HUES64 (cell line): ENCODE measurements around the gene IL1RL2.

Experiments
- H3K27ac ChIP-seq: 2 replicates; pipeline ENCODE4 v1.7.0; 2013; ENCODE audit warnings: low read depth, low read length, inconsistent platforms
- H3K27me3 ChIP-seq: 2 replicates; pipeline ENCODE4 v1.6.1; 2013; ENCODE audit warnings: mild to moderate bottlenecking, low read length; ENCODE audit not compliant: insufficient read depth
- H3K36me3 ChIP-seq: 2 replicates; pipeline ENCODE4 v1.6.1; 2013; ENCODE audit warnings: mild to moderate bottlenecking, low read length; ENCODE audit not compliant: insufficient read depth
- H3K4me1 ChIP-seq: 2 replicates; pipeline ENCODE4 v1.6.1; 2013; ENCODE audit warnings: mild to moderate bottlenecking, low read length, moderate library complexity; ENCODE audit not compliant: insufficient read depth
- H3K4me3 ChIP-seq: 2 replicates; pipeline ENCODE4 v1.5.1; 2013; ENCODE audit warnings: mild to moderate bottlenecking, low read length, moderate library complexity
- H3K9ac ChIP-seq: 2 replicates; pipeline ENCODE4 v1.6.1; 2013; ENCODE audit warnings: mild to moderate bottlenecking, low read depth, low read length
- H3K9me3 ChIP-seq: 2 replicates; pipeline ENCODE4 v1.6.1; 2013; ENCODE audit warnings: low read depth, low read length; ENCODE audit not compliant: insufficient read depth
- WGBS: fragments of 150-250, 120-280 bp; methylation state at CpG from one replicate; pipeline ENCODE4 v1.1.7; 2013; ENCODE audit warnings: missing lambda C conversion rate; 5-methylcytosine and 5-hydroxymethylcytosine counted together

IL1RL2 gene

GRCh38 chr2:102145107-102145506, 41.7 kb upstream of the IL1RL2 start:
- H3K9me3 ChIP-seq: peaks cover 6% of the 10 kb centered on the region; the same call in 1 of the 2 replicates
- H3K4me1 ChIP-seq: 0 out of 2 replicates have a peak, but pooled peaks cover 4% of the 10 kb centered on the region
- WGBS: 98% methylated on average over 4 of the region's 4 CpGs
- H3K4me3 ChIP-seq: no peak overlapping the region
- peaks cover 37% of the 10 kb centered on the region for H3K27me3 ChIP-seq
- no peak overlapping the region for H3K27ac ChIP-seq
- no peak overlapping the region for H3K9ac ChIP-seq
- H3K36me3 ChIP-seq: no peaks in the 10 kb centered on the region

GRCh38 chr2:102145934-102146333, 40.9 kb upstream of the IL1RL2 start:
- 92% methylated on average over 4 of the region's 4 CpGs for WGBS
- 0 out of 2 replicates have a peak, but pooled peaks cover 4% of the 10 kb centered on the region for H3K4me1 ChIP-seq

DNA sequence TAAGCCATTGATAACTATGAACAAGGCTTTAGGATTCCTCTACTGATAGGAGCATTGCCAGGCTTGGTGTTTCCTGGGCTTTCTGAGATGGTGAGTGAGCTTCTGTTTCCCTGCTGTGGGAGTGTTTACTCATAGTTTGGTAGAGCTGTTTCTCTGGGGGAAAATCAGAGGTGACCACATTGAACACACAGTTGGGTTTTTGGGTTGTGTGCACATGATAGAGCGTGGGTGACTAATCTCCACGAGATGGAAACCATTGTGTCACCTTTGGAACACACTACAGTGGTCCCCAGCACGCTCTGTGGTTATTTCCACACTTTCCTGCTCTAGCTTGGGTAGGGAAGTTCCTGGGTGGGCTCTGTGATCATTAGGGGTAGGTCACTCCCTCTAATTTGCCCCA, 38.9 kb upstream of the IL1RL2 start:
- Histone ChIP-seq H3K4me1 (no peaks in the 10 kb centered on the region), H3K4me3 (no peak overlapping the region), H3K9ac (no peak overlapping the region), H3K27me3 (peaks cover 11% of the 10 kb centered on the region), H3K27ac (no peak overlapping the region), H3K9me3 (peaks cover 6% of the 10 kb centered on the region; the same call in 1 of the 2 replicates), H3K36me3 (no peaks in the 10 kb centered on the region)
- 86% methylated on average over 3 of the region's 3 CpGs for WGBS

More at GRCh38 chr2:102145934-102146333, 40.9 kb upstream of the IL1RL2 start:
- H3K27ac ChIP-seq: no peak overlapping the region
- H3K27me3 ChIP-seq: peaks cover 30% of the 10 kb centered on the region
- H3K9ac ChIP-seq: no peak overlapping the region
- H3K36me3 ChIP-seq: no peaks in the 10 kb centered on the region
- peaks cover 6% of the 10 kb centered on the region; the same call in 1 of the 2 replicates for H3K9me3 ChIP-seq
- H3K4me3 ChIP-seq: no peak overlapping the region

- peaks cover 6% of the 10 kb centered on the region; the same call in 1 of the 2 replicates for H3K9me3 ChIP-seq
- no peaks in the 10 kb centered on the region for H3K4me1 ChIP-seq
- no peaks in the 10 kb centered on the region for H3K36me3 ChIP-seq
- H3K9ac ChIP-seq: no peak overlapping the region
- H3K4me3 ChIP-seq: no peak overlapping the region
- WGBS: 90% methylated on average over 2 of the region's 2 CpGs
- H3K27ac ChIP-seq: no peak overlapping the region
- no peaks in the 10 kb centered on the region for H3K27me3 ChIP-seq
Observed at GRCh38 chr2:102149243-102149642, 37.6 kb upstream of the IL1RL2 start.

- H3K36me3 ChIP-seq: no peaks in the 10 kb centered on the region
- H3K4me3 ChIP-seq: no peak overlapping the region
- 87% methylated on average over 7 of the region's 9 CpGs for WGBS
- H3K4me1 ChIP-seq: no peaks in the 10 kb centered on the region
- H3K27me3 ChIP-seq: no peaks in the 10 kb centered on the region
- no peak overlapping the region for H3K9ac ChIP-seq
- no peak overlapping the region for H3K27ac ChIP-seq
- peaks cover 6% of the 10 kb centered on the region; the same call in 1 of the 2 replicates for H3K9me3 ChIP-seq
Observed at GRCh38 chr2:102149644-102150455, 37.0 kb upstream of the IL1RL2 start.

GRCh38 chr2:102154364-102154763, 32.5 kb upstream of the IL1RL2 start:
- Histone ChIP-seq H3K27me3 (no peaks in the 10 kb centered on the region), H3K9me3 (no peaks in the 10 kb centered on the region), H3K9ac (no peak overlapping the region), H3K4me3 (no peak overlapping the region), H3K4me1 (no peaks in the 10 kb centered on the region), H3K36me3 (no peaks in the 10 kb centered on the region), H3K27ac (no peak overlapping the region)
- 92% methylated on average over 6 of the region's 6 CpGs for WGBS

GRCh38 chr2:102154946-102155702, 31.7 kb upstream of the IL1RL2 start:
- no peaks in the 10 kb centered on the region for H3K36me3 ChIP-seq
- H3K4me3 ChIP-seq: no peak overlapping the region
- no peaks in the 10 kb centered on the region for H3K9me3 ChIP-seq
- H3K27me3 ChIP-seq: no peaks in the 10 kb centered on the region
- H3K27ac ChIP-seq: no peak overlapping the region
- WGBS: 81% methylated on average over 7 of the region's 7 CpGs
- no peak overlapping the region for H3K9ac ChIP-seq
- H3K4me1 ChIP-seq: no peaks in the 10 kb centered on the region

- Histone ChIP-seq H3K36me3 (no peaks in the 10 kb centered on the region), H3K27ac (no peak overlapping the region)
Observed at GRCh38 chr2:102155703-102156515, 30.9 kb upstream of the IL1RL2 start.

GRCh38 chr2:102158011-102158755, 28.6 kb upstream of the IL1RL2 start:
- H3K4me3 ChIP-seq: no peak overlapping the region
- no peaks in the 10 kb centered on the region for H3K27me3 ChIP-seq
- no peaks in the 10 kb centered on the region for H3K36me3 ChIP-seq
- H3K9me3 ChIP-seq: no peaks in the 10 kb centered on the region
- H3K9ac ChIP-seq: no peak overlapping the region
- H3K4me1 ChIP-seq: peaks cover 2% of the 10 kb centered on the region; the same call in 1 of the 2 replicates
- no peak overlapping the region for H3K27ac ChIP-seq

More at GRCh38 chr2:102155703-102156515, 30.9 kb upstream of the IL1RL2 start:
- no peak overlapping the region for H3K4me3 ChIP-seq
- no peak overlapping the region for H3K9ac ChIP-seq
- H3K4me1 ChIP-seq: no peaks in the 10 kb centered on the region
- no peaks in the 10 kb centered on the region for H3K9me3 ChIP-seq
- H3K27me3 ChIP-seq: no peaks in the 10 kb centered on the region
- WGBS: 97% methylated on average over 5 of the region's 6 CpGs

GRCh38 chr2:102159295-102159694, 27.5 kb upstream of the IL1RL2 start:
- Histone ChIP-seq H3K36me3 (no peaks in the 10 kb centered on the region), H3K27me3 (no peaks in the 10 kb centered on the region), H3K9ac (no peak overlapping the region), H3K4me3 (no peak overlapping the region), H3K9me3 (no peaks in the 10 kb centered on the region), H3K27ac (no peak overlapping the region), H3K4me1 (peaks cover 2% of the 10 kb centered on the region; the same call in 1 of the 2 replicates)
- WGBS: 83% methylated on average over 1 of the region's 1 CpG
